ENCODE results near the gene C1QL3. TPM values are rescaled to one million over a fixed set of nuclear protein-coding genes. Genes with fewer than 3 reads are reported as not detected.

C1QL3 gene
- total and polyA plus RNA-seq, 7 donors: 0.04 to 0.36 (median 0.14) TPM; not detected in 4

DNA sequence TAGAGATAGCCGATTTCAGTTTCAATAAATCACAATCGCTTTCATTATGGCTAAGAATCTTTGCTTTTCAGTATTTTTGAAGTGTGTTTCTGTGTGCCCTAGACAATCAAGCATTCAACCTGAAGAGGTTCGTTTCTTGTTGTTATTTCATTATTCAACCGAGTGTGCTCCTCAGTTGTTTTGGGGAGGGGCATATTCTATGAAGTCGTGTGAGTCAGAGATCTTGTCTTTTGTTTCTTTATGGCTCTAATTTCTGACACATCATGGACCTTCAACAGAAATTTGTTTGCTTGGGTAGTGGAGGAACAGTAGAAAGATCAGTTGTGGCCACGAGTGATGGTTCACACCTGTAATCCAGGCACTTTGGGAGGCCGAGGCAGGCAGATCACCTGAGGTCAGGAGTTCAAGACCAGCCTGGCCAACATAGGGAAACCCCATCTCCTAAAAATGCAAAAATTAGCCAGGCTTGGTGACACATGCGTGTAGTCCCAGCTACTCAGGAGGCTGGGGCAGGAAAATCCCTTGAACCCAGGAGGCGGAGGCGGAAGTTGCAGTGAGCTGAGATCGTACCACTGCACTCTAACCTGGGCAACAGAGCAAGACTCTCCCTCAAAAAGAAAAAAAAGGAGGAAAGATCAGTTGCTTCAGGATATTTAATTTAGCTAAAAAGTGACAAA, 38.3 kb downstream of the C1QL3 start:
- intact Hi-C loops (cut with DNase I): no loop called here
- 92 to 95% methylated on average over 11 of the region's 11 CpGs for WGBS, 2 donors
- no peak for DNase-seq
- TF ChIP-seq EP300 (IDR thresholded peaks at IDR 0.05): no peak
- TF ChIP-seq, protein P1, sequence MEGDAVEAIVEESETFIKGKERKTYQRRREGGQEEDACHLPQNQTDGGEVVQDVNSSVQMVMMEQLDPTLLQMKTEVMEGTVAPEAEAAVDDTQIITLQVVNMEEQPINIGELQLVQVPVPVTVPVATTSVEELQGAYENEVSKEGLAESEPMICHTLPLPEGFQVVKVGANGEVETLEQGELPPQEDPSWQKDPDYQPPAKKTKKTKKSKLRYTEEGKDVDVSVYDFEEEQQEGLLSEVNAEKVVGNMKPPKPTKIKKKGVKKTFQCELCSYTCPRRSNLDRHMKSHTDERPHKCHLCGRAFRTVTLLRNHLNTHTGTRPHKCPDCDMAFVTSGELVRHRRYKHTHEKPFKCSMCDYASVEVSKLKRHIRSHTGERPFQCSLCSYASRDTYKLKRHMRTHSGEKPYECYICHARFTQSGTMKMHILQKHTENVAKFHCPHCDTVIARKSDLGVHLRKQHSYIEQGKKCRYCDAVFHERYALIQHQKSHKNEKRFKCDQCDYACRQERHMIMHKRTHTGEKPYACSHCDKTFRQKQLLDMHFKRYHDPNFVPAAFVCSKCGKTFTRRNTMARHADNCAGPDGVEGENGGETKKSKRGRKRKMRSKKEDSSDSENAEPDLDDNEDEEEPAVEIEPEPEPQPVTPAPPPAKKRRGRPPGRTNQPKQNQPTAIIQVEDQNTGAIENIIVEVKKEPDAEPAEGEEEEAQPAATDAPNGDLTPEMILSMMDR (IDR thresholded peaks at IDR 0.05): no peak
- H3K9me3 ChIP-seq: no peaks in the 10 kb centered on the region
- H3K4me1 ChIP-seq: no peaks in the 10 kb centered on the region
- peaks cover 0 to 13% (median 0%) of the 10 kb centered on the region in 4 donors for H3K36me3 ChIP-seq
- H3K27ac ChIP-seq: no peak overlapping the region
- H3K4me3 ChIP-seq: no peak overlapping the region
- no peaks in the 10 kb centered on the region for H3K27me3 ChIP-seq

DNA sequence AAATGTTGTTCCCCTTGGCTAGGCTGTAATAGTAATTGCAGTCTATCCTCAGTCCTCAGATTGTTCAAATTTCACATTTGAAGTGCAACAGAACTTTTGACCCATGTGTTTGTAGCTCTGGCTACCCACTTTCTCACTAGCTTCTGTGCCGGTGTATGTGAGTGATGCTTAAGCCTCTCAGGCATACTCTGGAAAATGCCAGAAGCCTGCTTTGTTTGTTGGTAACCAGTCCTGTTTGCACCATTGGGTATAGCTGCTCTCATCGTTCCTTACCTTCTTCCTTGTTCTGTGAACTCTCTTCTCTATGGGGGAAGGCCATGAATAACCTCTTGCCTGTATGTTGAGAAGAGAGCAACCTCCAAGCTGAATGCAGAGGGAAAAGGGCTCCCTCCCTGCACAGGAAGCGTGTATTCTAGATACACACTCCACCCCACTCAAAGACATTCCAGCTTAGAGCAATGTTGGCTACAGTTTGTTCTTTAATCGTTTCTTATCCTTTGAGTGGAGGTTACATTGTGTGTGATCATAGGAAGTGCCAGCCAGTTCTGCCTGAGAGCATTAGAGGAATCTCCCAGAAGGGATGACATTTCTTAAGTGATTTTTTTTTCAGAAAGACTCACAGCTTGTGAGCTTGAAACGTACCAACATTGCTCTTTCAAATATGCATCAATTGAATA, 40.5 kb downstream of the C1QL3 start:
- Histone ChIP-seq H3K27ac (no peak overlapping the region), H3K4me3 (no peak overlapping the region), H3K27me3 (no peaks in the 10 kb centered on the region), H3K36me3 (peaks cover 0 to 2% (median 0%) of the 10 kb centered on the region in 4 donors), H3K4me1 (no peaks in the 10 kb centered on the region), H3K9me3 (no peaks in the 10 kb centered on the region)
- WGBS, 2 donors: 75 to 81% methylated on average over 5 of the region's 5 CpGs
- TF ChIP-seq EP300 (IDR thresholded peaks at IDR 0.05) (no peak), POLR2A (IDR thresholded peaks at IDR 0.05) (no peak), POLR2AphosphoS5 (IDR thresholded peaks at IDR 0.05) (no peak)
- TF ChIP-seq, protein P1 (IDR thresholded peaks at IDR 0.05): no peak
- no peak for DNase-seq
- intact Hi-C loops (cut with DNase I): no loop called here

DNA sequence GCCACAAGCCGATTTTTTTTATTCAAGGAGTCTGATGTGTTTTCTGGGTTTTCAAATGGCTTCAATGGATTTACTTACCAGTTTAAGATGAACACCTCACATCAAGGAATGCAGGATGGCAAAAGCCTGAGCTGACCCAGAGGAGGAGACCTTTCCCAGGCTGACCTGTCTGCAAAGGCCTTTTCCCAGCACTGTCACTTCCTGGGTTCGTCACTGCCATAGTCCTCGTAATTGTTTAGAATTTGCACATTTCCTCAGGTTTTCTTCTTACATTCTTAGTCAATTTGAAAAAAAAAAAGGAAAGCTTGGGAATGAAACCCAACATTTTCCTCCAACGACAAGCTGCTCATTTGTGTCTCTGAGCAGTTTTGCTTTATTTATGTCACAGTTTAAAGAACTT, 42.9 kb downstream of the C1QL3 start:
- intact Hi-C loops (cut with DNase I): no loop called here
- 91 to 93% methylated on average over 4 of the region's 4 CpGs for WGBS, 2 donors
- TF ChIP-seq, protein P1 (IDR thresholded peaks at IDR 0.05): no peak
- no peak for TF ChIP-seq POLR2AphosphoS5 (IDR thresholded peaks at IDR 0.05)
- no peak for TF ChIP-seq EP300 (IDR thresholded peaks at IDR 0.05)
- no peak for TF ChIP-seq POLR2A (IDR thresholded peaks at IDR 0.05)

DNA sequence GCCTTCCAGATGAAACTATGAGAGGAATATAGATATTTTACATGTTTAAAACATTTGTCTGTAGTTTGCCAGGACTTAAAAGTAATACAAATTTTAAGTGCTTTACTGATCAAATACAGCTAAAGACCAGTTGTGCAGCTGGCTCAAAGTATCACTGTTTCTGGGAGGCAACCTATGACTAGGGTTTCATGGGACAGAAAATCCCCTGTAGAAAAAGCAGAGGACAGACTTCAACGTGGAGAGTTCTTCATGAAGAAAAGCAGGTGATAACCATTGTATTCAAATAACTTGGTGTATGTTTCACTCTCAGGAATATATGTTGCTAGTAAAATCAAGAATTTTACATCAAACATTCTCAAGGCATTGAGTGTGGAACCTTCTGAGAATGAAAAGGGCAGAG, 43.9 kb downstream of the C1QL3 start:
- H3K9me3 ChIP-seq: no peaks in the 10 kb centered on the region
- no peak for DNase-seq
- TF ChIP-seq POLR2A (IDR thresholded peaks at IDR 0.05) (no peak), POLR2AphosphoS5 (IDR thresholded peaks at IDR 0.05) (no peak), EP300 (IDR thresholded peaks at IDR 0.05) (no peak)
- TF ChIP-seq, protein P1 (IDR thresholded peaks at IDR 0.05): no peak
- H3K27ac ChIP-seq: no peak overlapping the region
- WGBS, 2 donors: 83 to 84% methylated on average over 1 of the region's 1 CpG
- H3K4me1 ChIP-seq: no peaks in the 10 kb centered on the region
- H3K36me3 ChIP-seq: no peaks in the 10 kb centered on the region
- H3K27me3 ChIP-seq: no peaks in the 10 kb centered on the region
- intact Hi-C loops (cut with DNase I): no loop called here
- no peak overlapping the region for H3K4me3 ChIP-seq

More for the DNA sequence above, 42.9 kb downstream of the C1QL3 start:
- H3K9me3 ChIP-seq: no peaks in the 10 kb centered on the region
- no peaks in the 10 kb centered on the region for H3K4me1 ChIP-seq
- no peak overlapping the region for H3K4me3 ChIP-seq
- DNase-seq: no peak
- no peak overlapping the region for H3K27ac ChIP-seq
- no peaks in the 10 kb centered on the region for H3K27me3 ChIP-seq
- H3K36me3 ChIP-seq: no peaks in the 10 kb centered on the region

All from sigmoid colon (tissue), 7 donors.